ENCODE data around the gene IGFBP6.

IGFBP6 gene

GRCh38 chr12:53063708-53064612, 33.5 kb upstream of the IGFBP6 start:
- no peak for TF ChIP-seq CTCF (IDR thresholded peaks at IDR 0.05; ENCODE audit: control insufficient read depth, extremely low read depth, insufficient read depth)
- DNase-seq (ENCODE audit: low read depth) = no peak
- no peak overlapping the region for H3K4me3 ChIP-seq (ENCODE audit: low read depth, low read length)

GRCh38 chr12:53064613-53065436, 32.6 kb upstream of the IGFBP6 start:
- DNase-seq (ENCODE audit: low read depth) = no peak
- no peak for TF ChIP-seq CTCF (IDR thresholded peaks at IDR 0.05; ENCODE audit: control insufficient read depth, extremely low read depth, insufficient read depth)

GRCh38 chr12:53065470-53065869, 32.0 kb upstream of the IGFBP6 start:
- no peak overlapping the region for H3K4me3 ChIP-seq (ENCODE audit: low read depth, low read length)
- no peak for TF ChIP-seq CTCF (IDR thresholded peaks at IDR 0.05; ENCODE audit: control insufficient read depth, extremely low read depth, insufficient read depth)
- DNase-seq (ENCODE audit: low read depth) = no peak

More at GRCh38 chr12:53064613-53065436, 32.6 kb upstream of the IGFBP6 start:
- H3K4me3 ChIP-seq (ENCODE audit: low read depth, low read length) = no peak overlapping the region

GRCh38 chr12:53065975-53066931, 31.2 kb upstream of the IGFBP6 start:
- peak; percentile 86 for TF ChIP-seq CTCF (IDR thresholded peaks at IDR 0.05; ENCODE audit: control insufficient read depth, extremely low read depth, insufficient read depth)
- no peak for DNase-seq (ENCODE audit: low read depth)
- H3K4me3 ChIP-seq (ENCODE audit: low read depth, low read length) = no peak overlapping the region

GRCh38 chr12:53067074-53067992, 30.1 kb upstream of the IGFBP6 start:
- no peak for DNase-seq (ENCODE audit: low read depth)
- no peak overlapping the region for H3K4me3 ChIP-seq (ENCODE audit: low read depth, low read length)
- no peak for TF ChIP-seq CTCF (IDR thresholded peaks at IDR 0.05; ENCODE audit: control insufficient read depth, extremely low read depth, insufficient read depth)
